ENCODE measurements around the gene FUCA1.

DNA sequence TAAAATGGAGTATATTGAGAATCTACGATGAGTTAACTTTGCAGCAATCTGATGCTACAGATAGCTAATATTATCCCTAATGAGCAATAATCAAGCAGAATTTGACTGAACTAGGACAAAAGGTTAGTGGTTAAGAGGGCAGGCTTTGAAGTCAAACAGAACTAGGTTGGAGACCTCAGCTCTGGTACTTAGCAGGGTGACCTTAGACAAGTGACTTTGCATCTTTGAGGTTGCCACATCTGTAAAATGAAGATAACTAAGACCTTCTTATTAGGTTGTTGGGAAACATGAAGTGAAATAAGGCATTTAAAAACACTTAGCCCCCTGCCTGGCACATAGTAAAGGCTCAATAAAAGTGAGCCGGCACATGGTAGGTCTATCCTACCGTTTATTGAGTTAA, 4.3 kb upstream of the FUCA1 start:
- TF ChIP-seq, protein P1, sequence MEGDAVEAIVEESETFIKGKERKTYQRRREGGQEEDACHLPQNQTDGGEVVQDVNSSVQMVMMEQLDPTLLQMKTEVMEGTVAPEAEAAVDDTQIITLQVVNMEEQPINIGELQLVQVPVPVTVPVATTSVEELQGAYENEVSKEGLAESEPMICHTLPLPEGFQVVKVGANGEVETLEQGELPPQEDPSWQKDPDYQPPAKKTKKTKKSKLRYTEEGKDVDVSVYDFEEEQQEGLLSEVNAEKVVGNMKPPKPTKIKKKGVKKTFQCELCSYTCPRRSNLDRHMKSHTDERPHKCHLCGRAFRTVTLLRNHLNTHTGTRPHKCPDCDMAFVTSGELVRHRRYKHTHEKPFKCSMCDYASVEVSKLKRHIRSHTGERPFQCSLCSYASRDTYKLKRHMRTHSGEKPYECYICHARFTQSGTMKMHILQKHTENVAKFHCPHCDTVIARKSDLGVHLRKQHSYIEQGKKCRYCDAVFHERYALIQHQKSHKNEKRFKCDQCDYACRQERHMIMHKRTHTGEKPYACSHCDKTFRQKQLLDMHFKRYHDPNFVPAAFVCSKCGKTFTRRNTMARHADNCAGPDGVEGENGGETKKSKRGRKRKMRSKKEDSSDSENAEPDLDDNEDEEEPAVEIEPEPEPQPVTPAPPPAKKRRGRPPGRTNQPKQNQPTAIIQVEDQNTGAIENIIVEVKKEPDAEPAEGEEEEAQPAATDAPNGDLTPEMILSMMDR (IDR thresholded peaks at IDR 0.05), result no peak
- no peak for TF ChIP-seq POLR2A (IDR thresholded peaks at IDR 0.05)
